Measurements from ENCODE around the gene FNDC3A.
A peak's percentile ranks its signal among the peaks of the same experiment; 100 is the strongest.

FNDC3A gene

GRCh38 chr13:48975856-48976575 lies at the start of gene FNDC3A:
TSS of gene FNDC3A (plus strand) at chr13:48975912. CDS start at chr13:49006191, 30,279 bp downstream.
- DNase-seq (peak; percentile 89 to 91), ATAC-seq (peak; percentile 82)
- Mint-ChIP-seq H3K27ac (peak within 1 kb of the TSS; percentile 97 to 99), H3K4me1 (peaks cover 31% of the 10 kb centered on the region), H3K27me3 (no peaks in the 10 kb centered on the region), H3K4me3 (peak within 1 kb of the TSS; percentile 91 to 95), H3K9me3 (peaks cover 26 to 31% of the 10 kb centered on the region in 2 donors)

GRCh38 chr13:48928757-48929430 lies 46.8 kb upstream of the FNDC3A start:
- peaks cover 5 to 8% of the 10 kb centered on the region in 2 donors for H3K9me3 Mint-ChIP-seq
- no peak overlapping the region for H3K27ac Mint-ChIP-seq
- DNase-seq (no peak), ATAC-seq (no peak)
- peaks cover 2% of the 10 kb centered on the region for H3K27me3 Mint-ChIP-seq
- no peak overlapping the region for H3K4me3 Mint-ChIP-seq
- H3K4me1 Mint-ChIP-seq, result no peaks in the 10 kb centered on the region

GRCh38 chr13:48930918-48931317 lies 44.8 kb upstream of the FNDC3A start:
- Mint-ChIP-seq H3K27me3 (peaks cover 10% of the 10 kb centered on the region), H3K4me3 (no peak overlapping the region), H3K27ac (no peak overlapping the region), H3K4me1 (no peaks in the 10 kb centered on the region), H3K9me3 (peaks cover 17% of the 10 kb centered on the region in 2 donors)
- no peak for DNase-seq
- ATAC-seq, result no peak

- peak; percentile 35 for ATAC-seq
- no peak overlapping the region for H3K27ac Mint-ChIP-seq
- H3K4me1 Mint-ChIP-seq, result peaks cover 20% of the 10 kb centered on the region
- peaks cover 10% of the 10 kb centered on the region for H3K27me3 Mint-ChIP-seq
- H3K9me3 Mint-ChIP-seq, result peaks cover 13% of the 10 kb centered on the region in 2 donors
- peak overlapping the region in 1 of 2 donors; percentile 24 for H3K4me3 Mint-ChIP-seq
- DNase-seq, result no peak
Observed at GRCh38 chr13:48938308-48938943, 37.3 kb upstream of the FNDC3A start.

GRCh38 chr13:48939728-48940127 lies 36.0 kb upstream of the FNDC3A start:
- H3K9me3 Mint-ChIP-seq, result peaks cover under 1 to 4% of the 10 kb centered on the region in 2 donors
- no peaks in the 10 kb centered on the region for H3K27me3 Mint-ChIP-seq
- no peak overlapping the region for H3K4me3 Mint-ChIP-seq
- no peak for DNase-seq
- peak; percentile 37 for ATAC-seq
- H3K27ac Mint-ChIP-seq, result no peak overlapping the region
- H3K4me1 Mint-ChIP-seq, result peaks cover 20% of the 10 kb centered on the region

GRCh38 chr13:48942131-48942530 lies 33.6 kb upstream of the FNDC3A start:
- peaks cover 20% of the 10 kb centered on the region for H3K4me1 Mint-ChIP-seq
- ATAC-seq (no peak), DNase-seq (no peak)
- H3K27ac Mint-ChIP-seq, result no peak overlapping the region
- no peaks in the 10 kb centered on the region for H3K27me3 Mint-ChIP-seq
- no peak overlapping the region for H3K4me3 Mint-ChIP-seq
- no peaks in the 10 kb centered on the region for H3K9me3 Mint-ChIP-seq

- no peak for ATAC-seq
- DNase-seq, result no peak
- Mint-ChIP-seq H3K27me3 (no peaks in the 10 kb centered on the region), H3K27ac (no peak overlapping the region), H3K9me3 (no peaks in the 10 kb centered on the region), H3K4me1 (peaks cover 7% of the 10 kb centered on the region), H3K4me3 (no peak overlapping the region)
Observed at GRCh38 chr13:48944221-48944620, 31.5 kb upstream of the FNDC3A start.

GRCh38 chr13:48945626-48946025 lies 30.1 kb upstream of the FNDC3A start:
- Mint-ChIP-seq H3K4me3 (no peak overlapping the region), H3K27me3 (no peaks in the 10 kb centered on the region), H3K4me1 (no peaks in the 10 kb centered on the region)

GRCh38 chr13:48946163-48946562 lies 29.5 kb upstream of the FNDC3A start:
- H3K9me3 Mint-ChIP-seq, result no peaks in the 10 kb centered on the region
- no peak for DNase-seq

More at GRCh38 chr13:48945626-48946025, 30.1 kb upstream of the FNDC3A start:
- no peak overlapping the region for H3K27ac Mint-ChIP-seq
- DNase-seq (no peak), ATAC-seq (no peak)
- no peaks in the 10 kb centered on the region for H3K9me3 Mint-ChIP-seq

GRCh38 chr13:48949566-48950500 lies 25.9 kb upstream of the FNDC3A start:
- Mint-ChIP-seq H3K27ac (no peak overlapping the region), H3K4me3 (no peak overlapping the region)

More at GRCh38 chr13:48946163-48946562, 29.5 kb upstream of the FNDC3A start:
- Mint-ChIP-seq H3K27me3 (no peaks in the 10 kb centered on the region), H3K27ac (no peak overlapping the region), H3K4me3 (no peak overlapping the region), H3K4me1 (no peaks in the 10 kb centered on the region)
- no peak for ATAC-seq

GRCh38 chr13:48950501-48950875 lies 25.2 kb upstream of the FNDC3A start:
- no peaks in the 10 kb centered on the region for H3K27me3 Mint-ChIP-seq
- no peak for ATAC-seq
- no peaks in the 10 kb centered on the region for H3K4me1 Mint-ChIP-seq
- no peak overlapping the region for H3K4me3 Mint-ChIP-seq
- no peak for DNase-seq
- H3K9me3 Mint-ChIP-seq, result no peaks in the 10 kb centered on the region
- H3K27ac Mint-ChIP-seq, result no peak overlapping the region

More at GRCh38 chr13:48949566-48950500, 25.9 kb upstream of the FNDC3A start:
- no peaks in the 10 kb centered on the region for H3K27me3 Mint-ChIP-seq
- ATAC-seq, result no peak
- DNase-seq, result no peak
- no peaks in the 10 kb centered on the region for H3K9me3 Mint-ChIP-seq
- H3K4me1 Mint-ChIP-seq, result no peaks in the 10 kb centered on the region

GRCh38 chr13:48954081-48954480 lies 21.6 kb upstream of the FNDC3A start:
- Mint-ChIP-seq H3K27ac (no peak overlapping the region), H3K4me3 (no peak overlapping the region), H3K4me1 (no peaks in the 10 kb centered on the region), H3K27me3 (peaks cover 10% of the 10 kb centered on the region), H3K9me3 (no peaks in the 10 kb centered on the region)
- DNase-seq (no peak), ATAC-seq (no peak)

GRCh38 chr13:48955536-48955935 lies 20.2 kb upstream of the FNDC3A start:
- H3K27ac Mint-ChIP-seq, result no peak overlapping the region
- peaks cover 10% of the 10 kb centered on the region for H3K27me3 Mint-ChIP-seq
- ATAC-seq (no peak), DNase-seq (no peak)
- H3K4me1 Mint-ChIP-seq, result no peaks in the 10 kb centered on the region
- H3K9me3 Mint-ChIP-seq, result no peaks in the 10 kb centered on the region
- H3K4me3 Mint-ChIP-seq, result no peak overlapping the region

GRCh38 chr13:48961379-48961778 lies 14.3 kb upstream of the FNDC3A start:
- no peaks in the 10 kb centered on the region for H3K4me1 Mint-ChIP-seq
- peaks cover 10% of the 10 kb centered on the region for H3K27me3 Mint-ChIP-seq
- DNase-seq, result no peak
- H3K4me3 Mint-ChIP-seq, result no peak overlapping the region
- no peak overlapping the region for H3K27ac Mint-ChIP-seq
- no peaks in the 10 kb centered on the region for H3K9me3 Mint-ChIP-seq
- ATAC-seq, result no peak

GRCh38 chr13:48962281-48962680 lies 13.4 kb upstream of the FNDC3A start:
- no peak for ATAC-seq
- Mint-ChIP-seq H3K27me3 (peaks cover 4% of the 10 kb centered on the region), H3K27ac (no peak overlapping the region), H3K4me3 (no peak overlapping the region), H3K9me3 (peaks cover 0 to 7% of the 10 kb centered on the region in 2 donors), H3K4me1 (no peaks in the 10 kb centered on the region)
- DNase-seq, result no peak

All from stimulated activated naive CD8-positive, alpha-beta T cell treated with anti-CD3 and anti-CD28 coated beads, Interleukin-15, amount 100 ng/mL, for 72 hours (primary cell).